HepG2 (cell line): ENCODE results near the gene CCT4. TPM values are rescaled to one million over a fixed set of nuclear protein-coding genes. Genes with fewer than 3 reads are reported as not detected.

Experiments
- FIP1L1 ChIP-seq: fragments of 200-400 bp; formaldehyde crosslinking; IDR thresholded peaks from 2 replicates; pipeline ENCODE4 v1.6.1; 2018; ENCODE audit warnings: low read depth, mild to moderate bottlenecking, low read length, moderate library complexity, borderline replicate concordance; ENCODE audit not compliant: insufficient read depth
- HDAC6 ChIP-seq: fragments of 200-600 bp; sonication (generic); IDR thresholded peaks from 2 replicates; pipeline ENCODE4 v1.7.0; 2017; ENCODE audit warnings: mild to moderate bottlenecking, antibody characterized with exemption, low read length, low read depth
- HOXA5 ChIP-seq: sonication (generic); formaldehyde crosslinking; IDR thresholded peaks from 2 replicates; pipeline ENCODE4 v1.4.0; 2020; ENCODE audit warnings: missing genetic modification reagents
- KAT7 ChIP-seq: IDR thresholded peaks from 2 replicates; pipeline ENCODE4 v1.6.1; 2018; ENCODE audit warnings: borderline replicate concordance, missing compliant biosample characterization
- NR2C2 ChIP-seq: sonication (generic); formaldehyde crosslinking; IDR thresholded peaks from 2 replicates; pipeline ENCODE4 v1.4.0; 2020; ENCODE audit warnings: missing genetic modification reagents, mild to moderate bottlenecking, moderate library complexity, borderline replicate concordance
- NRL ChIP-seq: sonication (generic); formaldehyde crosslinking; IDR thresholded peaks from 2 replicates; pipeline ENCODE4 v1.5.0; 2020; ENCODE audit warnings: missing genetic modification reagents, mild to moderate bottlenecking, moderate library complexity, borderline replicate concordance
- RFX1 ChIP-seq: fragments of 450-650 bp; IDR thresholded peaks from 2 replicates; pipeline ENCODE4 v1.6.1; 2017
- SP1 ChIP-seq, 2 experiments: fragments of 450-650 bp in 1 of 2; sonication (generic) in 1 of 2; formaldehyde crosslinking in 1 of 2; IDR thresholded peaks; 2 replicates each; pipeline versions ENCODE4 v1.4.0 to v1.6.1; 2016 to 2020; ENCODE audit warnings: missing genetic modification reagents in 1 of 2
- ZNF605 ChIP-seq: sonication (generic); formaldehyde crosslinking; IDR thresholded peaks from 2 replicates; pipeline ENCODE4 v1.8.0; 2022; ENCODE audit warnings: mild to moderate bottlenecking, missing genetic modification reagents
- ZNF607 ChIP-seq: sonication (generic); formaldehyde crosslinking; IDR thresholded peaks from 2 replicates; pipeline ENCODE4 v1.5.1; 2020; ENCODE audit warnings: missing genetic modification reagents, mild to moderate bottlenecking, borderline replicate concordance
- ZNF781 ChIP-seq: sonication (generic); formaldehyde crosslinking; IDR thresholded peaks from 2 replicates; pipeline ENCODE4 v1.5.1; 2020; ENCODE audit warnings: borderline replicate concordance, mild to moderate bottlenecking, missing genetic modification reagents; ENCODE audit errors: not compliant biosample characterization
- ZSCAN29 ChIP-seq: sonication (generic); formaldehyde crosslinking; conservative IDR thresholded peaks from 2 replicates; pipeline ENCODE4 v1.4.0; 2020; ENCODE audit warnings: mild to moderate bottlenecking, missing genetic modification reagents
- polyA plus RNA-seq, 8 experiments: library from polyadenylated mRNA; depleted of rRNA in 3 of 8; stranded (reverse) in 7 of 8; unstranded in 1 of 8; fragments of >200 nt; fragmentation: Illumina TruSeq in 4 of 8; extraction: Trizol in 4 of 8; gene quantifications; 2 replicates each; pipeline versions ENCODE4 v1.2.1 to v1.2.3, GENCODE V29; 2011 to 2016; ENCODE audit warnings: low read depth in 4 of 8, missing spikeins in 1 of 8, mixed read lengths in 1 of 8; ENCODE audit not compliant: insufficient read depth in 1 of 8
- total RNA-seq, 5 experiments: library from RNA; depleted of rRNA; stranded (reverse); fragments of >200 nt; fragmentation: Illumina TruSeq; extraction: Trizol; gene quantifications; 2 replicates each; pipeline ENCODE4 v1.2.3, GENCODE V29; 2016; ENCODE audit warnings: low read depth in 1 of 5
- TF ChIP-seq, protein P1 (sequence below): sonication (generic); formaldehyde crosslinking; IDR thresholded peaks from 2 replicates; pipeline ENCODE4 v1.5.1; 2020; ENCODE audit warnings: mild to moderate bottlenecking, missing genetic modification reagents, moderate library complexity
- TF ChIP-seq, protein P2 (sequence below): sonication (generic); formaldehyde crosslinking; IDR thresholded peaks from 2 replicates; pipeline ENCODE4 v1.5.1; 2020; ENCODE audit warnings: missing genetic modification reagents, mild to moderate bottlenecking, borderline replicate concordance
- TF ChIP-seq, protein P3 (sequence below), 2 experiments: sonication (generic) in 1 of 2; formaldehyde crosslinking in 1 of 2; IDR thresholded peaks; 2 replicates each; pipeline versions ENCODE4 v1.6.1 to v1.9.0; 2014 to 2022; ENCODE audit warnings: antibody characterized with exemption in 1 of 2, borderline replicate concordance in 1 of 2, inconsistent platforms in 1 of 2, low read depth in 1 of 2, missing genetic modification reagents in 1 of 2

CCT4 gene
- total and polyA plus RNA-seq, 2 of the 13 experiments (the other 11 are each of a cell fraction or from before 2014, with no cell fraction given) = 138 to 340 TPM

DNA sequence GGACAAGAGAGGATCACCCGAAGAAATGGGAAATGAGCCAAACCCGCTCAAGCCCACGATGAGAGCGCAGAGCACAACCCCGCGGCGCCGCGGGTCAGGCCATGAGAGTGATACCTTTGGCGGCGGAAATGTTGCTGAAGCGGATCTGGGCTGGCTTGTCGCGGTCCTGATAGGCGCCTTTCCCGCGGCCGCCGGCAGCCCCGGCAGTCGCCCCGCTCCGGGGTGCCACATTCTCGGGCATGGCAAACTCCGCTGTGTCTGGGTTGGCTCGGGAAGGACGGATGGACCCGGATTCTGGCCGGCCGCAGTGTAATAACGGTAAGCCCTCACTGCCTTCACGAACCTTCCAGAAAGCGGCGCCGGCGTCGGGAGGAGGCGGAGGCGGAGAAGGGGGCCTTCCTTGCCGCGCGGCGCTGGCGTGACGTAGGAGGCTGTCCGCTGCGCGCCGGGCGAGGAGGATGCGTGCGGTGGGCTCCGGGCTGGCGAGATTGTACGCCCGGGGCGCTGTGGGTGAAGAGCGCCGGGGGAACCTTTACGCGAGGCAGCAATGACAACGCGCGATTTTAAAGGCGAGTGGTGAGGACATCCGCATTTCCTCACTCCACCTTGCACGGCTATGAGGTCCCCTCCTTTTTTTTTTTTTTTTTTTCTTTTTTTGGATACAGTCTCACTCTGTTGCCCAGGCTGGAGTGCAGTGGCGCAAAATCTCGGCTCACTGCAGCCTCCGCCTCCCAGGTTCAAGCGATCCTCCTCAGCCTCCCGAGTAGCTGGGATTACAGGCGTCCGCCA is at the start of gene CCT4 (continued):
- TF ChIP-seq, protein P1, sequence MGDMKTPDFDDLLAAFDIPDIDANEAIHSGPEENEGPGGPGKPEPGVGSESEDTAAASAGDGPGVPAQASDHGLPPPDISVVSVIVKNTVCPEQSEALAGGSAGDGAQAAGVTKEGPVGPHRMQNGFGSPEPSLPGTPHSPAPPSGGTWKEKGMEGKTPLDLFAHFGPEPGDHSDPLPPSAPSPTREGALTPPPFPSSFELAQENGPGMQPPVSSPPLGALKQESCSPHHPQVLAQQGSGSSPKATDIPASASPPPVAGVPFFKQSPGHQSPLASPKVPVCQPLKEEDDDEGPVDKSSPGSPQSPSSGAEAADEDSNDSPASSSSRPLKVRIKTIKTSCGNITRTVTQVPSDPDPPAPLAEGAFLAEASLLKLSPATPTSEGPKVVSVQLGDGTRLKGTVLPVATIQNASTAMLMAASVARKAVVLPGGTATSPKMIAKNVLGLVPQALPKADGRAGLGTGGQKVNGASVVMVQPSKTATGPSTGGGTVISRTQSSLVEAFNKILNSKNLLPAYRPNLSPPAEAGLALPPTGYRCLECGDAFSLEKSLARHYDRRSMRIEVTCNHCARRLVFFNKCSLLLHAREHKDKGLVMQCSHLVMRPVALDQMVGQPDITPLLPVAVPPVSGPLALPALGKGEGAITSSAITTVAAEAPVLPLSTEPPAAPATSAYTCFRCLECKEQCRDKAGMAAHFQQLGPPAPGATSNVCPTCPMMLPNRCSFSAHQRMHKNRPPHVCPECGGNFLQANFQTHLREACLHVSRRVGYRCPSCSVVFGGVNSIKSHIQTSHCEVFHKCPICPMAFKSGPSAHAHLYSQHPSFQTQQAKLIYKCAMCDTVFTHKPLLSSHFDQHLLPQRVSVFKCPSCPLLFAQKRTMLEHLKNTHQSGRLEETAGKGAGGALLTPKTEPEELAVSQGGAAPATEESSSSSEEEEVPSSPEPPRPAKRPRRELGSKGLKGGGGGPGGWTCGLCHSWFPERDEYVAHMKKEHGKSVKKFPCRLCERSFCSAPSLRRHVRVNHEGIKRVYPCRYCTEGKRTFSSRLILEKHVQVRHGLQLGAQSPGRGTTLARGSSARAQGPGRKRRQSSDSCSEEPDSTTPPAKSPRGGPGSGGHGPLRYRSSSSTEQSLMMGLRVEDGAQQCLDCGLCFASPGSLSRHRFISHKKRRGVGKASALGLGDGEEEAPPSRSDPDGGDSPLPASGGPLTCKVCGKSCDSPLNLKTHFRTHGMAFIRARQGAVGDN (CRISPR knock-in tag) = peak; percentile 99
- TF ChIP-seq, protein P2, sequence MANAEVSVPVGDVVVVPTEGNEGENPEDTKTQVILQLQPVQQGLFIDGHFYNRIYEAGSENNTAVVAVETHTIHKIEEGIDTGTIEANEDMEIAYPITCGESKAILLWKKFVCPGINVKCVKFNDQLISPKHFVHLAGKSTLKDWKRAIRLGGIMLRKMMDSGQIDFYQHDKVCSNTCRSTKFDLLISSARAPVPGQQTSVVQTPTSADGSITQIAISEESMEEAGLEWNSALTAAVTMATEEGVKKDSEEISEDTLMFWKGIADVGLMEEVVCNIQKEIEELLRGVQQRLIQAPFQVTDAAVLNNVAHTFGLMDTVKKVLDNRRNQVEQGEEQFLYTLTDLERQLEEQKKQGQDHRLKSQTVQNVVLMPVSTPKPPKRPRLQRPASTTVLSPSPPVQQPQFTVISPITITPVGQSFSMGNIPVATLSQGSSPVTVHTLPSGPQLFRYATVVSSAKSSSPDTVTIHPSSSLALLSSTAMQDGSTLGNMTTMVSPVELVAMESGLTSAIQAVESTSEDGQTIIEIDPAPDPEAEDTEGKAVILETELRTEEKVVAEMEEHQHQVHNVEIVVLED (CRISPR knock-in tag) = peak; percentile 94
- TF ChIP-seq NRL = peak; percentile 97
- TF ChIP-seq, protein P3, sequence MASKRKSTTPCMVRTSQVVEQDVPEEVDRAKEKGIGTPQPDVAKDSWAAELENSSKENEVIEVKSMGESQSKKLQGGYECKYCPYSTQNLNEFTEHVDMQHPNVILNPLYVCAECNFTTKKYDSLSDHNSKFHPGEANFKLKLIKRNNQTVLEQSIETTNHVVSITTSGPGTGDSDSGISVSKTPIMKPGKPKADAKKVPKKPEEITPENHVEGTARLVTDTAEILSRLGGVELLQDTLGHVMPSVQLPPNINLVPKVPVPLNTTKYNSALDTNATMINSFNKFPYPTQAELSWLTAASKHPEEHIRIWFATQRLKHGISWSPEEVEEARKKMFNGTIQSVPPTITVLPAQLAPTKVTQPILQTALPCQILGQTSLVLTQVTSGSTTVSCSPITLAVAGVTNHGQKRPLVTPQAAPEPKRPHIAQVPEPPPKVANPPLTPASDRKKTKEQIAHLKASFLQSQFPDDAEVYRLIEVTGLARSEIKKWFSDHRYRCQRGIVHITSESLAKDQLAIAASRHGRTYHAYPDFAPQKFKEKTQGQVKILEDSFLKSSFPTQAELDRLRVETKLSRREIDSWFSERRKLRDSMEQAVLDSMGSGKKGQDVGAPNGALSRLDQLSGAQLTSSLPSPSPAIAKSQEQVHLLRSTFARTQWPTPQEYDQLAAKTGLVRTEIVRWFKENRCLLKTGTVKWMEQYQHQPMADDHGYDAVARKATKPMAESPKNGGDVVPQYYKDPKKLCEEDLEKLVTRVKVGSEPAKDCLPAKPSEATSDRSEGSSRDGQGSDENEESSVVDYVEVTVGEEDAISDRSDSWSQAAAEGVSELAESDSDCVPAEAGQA (IDR thresholded peaks at IDR 0.05; ENCODE audit: low read depth) = peak; percentile 92
- TF ChIP-seq, protein P3 (CRISPR knock-in tag; IDR thresholded peaks at IDR 0.05; ENCODE audit: borderline replicate concordance) = no peak
- TF ChIP-seq ZNF607 (CRISPR knock-in tag) = peak; percentile 97
- peak; percentile 99; the same call in 1 of the 2 replicates for TF ChIP-seq KAT7
- no peak for TF ChIP-seq HDAC6
- peak; percentile 84 for TF ChIP-seq NR2C2 (CRISPR knock-in tag)
- TF ChIP-seq ZNF605 (CRISPR knock-in tag) = peak; percentile 98
- peak; percentile 91 for TF ChIP-seq ZNF781 (CRISPR knock-in tag)
- peak; percentile 98 for TF ChIP-seq HOXA5 (CRISPR knock-in tag)
- TF ChIP-seq SP1 (IDR thresholded peaks at IDR 0.05) = no peak
- TF ChIP-seq SP1 (CRISPR knock-in tag; IDR thresholded peaks at IDR 0.05) = peak; percentile 90
- peak; percentile 67; the same call in 1 of the 2 replicates for TF ChIP-seq FIP1L1
- TF ChIP-seq RFX1 = no peak
- peak; percentile 88 for TF ChIP-seq ZSCAN29 (CRISPR knock-in tag)
